Chondrocyte (in vitro differentiated cells): ENCODE data around the gene GHITM. TPM values are rescaled to one million over a fixed set of nuclear protein-coding genes. Genes with fewer than 3 reads are reported as not detected.
"Not testable (repeated sequence)": the region's sequence is repeated elsewhere in the genome, so short reads cannot be mapped to it uniquely, and the experiment has no call there.

ENCODE experiments used
- DNase-seq: peaks from one replicate; pipeline ENCODE4 v3.0.0; 2021; ENCODE audit warnings: mixed read lengths, low spot score
- H3K27ac Mint-ChIP-seq: one replicate; pipeline ENCODE4 v1.8.0; 2021; ENCODE audit warnings: mild to moderate bottlenecking, moderate library complexity, mixed read lengths; ENCODE audit not compliant: unreplicated experiment
- H3K27me3 Mint-ChIP-seq: 2 replicates; pipeline ENCODE4 v1.8.0; 2021; ENCODE audit warnings: low read depth, mixed read lengths
- H3K36me3 Mint-ChIP-seq: 2 replicates; pipeline ENCODE4 v1.8.0; 2021; ENCODE audit warnings: low read depth, mixed read lengths
- H3K4me1 Mint-ChIP-seq: 2 replicates; pipeline ENCODE4 v1.8.0; 2021; ENCODE audit warnings: low read depth, mild to moderate bottlenecking, mixed read lengths
- H3K4me3 Mint-ChIP-seq: one replicate; pipeline ENCODE4 v1.8.0; 2021; ENCODE audit warnings: mild to moderate bottlenecking, moderate library complexity, mixed read lengths; ENCODE audit not compliant: unreplicated experiment
- H3K9me3 Mint-ChIP-seq: 2 replicates; pipeline ENCODE4 v1.8.0; 2021; ENCODE audit warnings: low read depth, mixed read lengths
- CTCF ChIP-seq: fragments of 200-600 bp; sonication (generic); IDR thresholded peaks from 2 replicates; pipeline ENCODE4 v1.5.0; 2021; ENCODE audit warnings: antibody characterized with exemption, mild to moderate bottlenecking, moderate library complexity
- total RNA-seq: library from RNA; stranded (reverse); gene quantifications from 3 replicates; pipeline ENCODE4 v1.2.1, GENCODE V29; 2021

GHITM gene
- total RNA-seq, 1 donor from 2014 or later = 114 TPM

GRCh38 chr10:84177541-84178141 lies 38.3 kb downstream of the GHITM start:
- no peak for DNase-seq
- Mint-ChIP-seq H3K27me3 (peaks cover 3% of the 10 kb centered on the region), H3K36me3 (no peaks in the 10 kb centered on the region), H3K27ac (no peak overlapping the region), H3K9me3 (no peaks in the 10 kb centered on the region), H3K4me3 (no peak overlapping the region), H3K4me1 (no peaks in the 10 kb centered on the region)
- TF ChIP-seq CTCF = no peak

- H3K27ac Mint-ChIP-seq = no peak overlapping the region
- TF ChIP-seq CTCF = no peak
- no peak for DNase-seq
- H3K36me3 Mint-ChIP-seq = no peaks in the 10 kb centered on the region
- H3K27me3 Mint-ChIP-seq = peaks cover 4% of the 10 kb centered on the region
- no peak overlapping the region for H3K4me3 Mint-ChIP-seq
- no peaks in the 10 kb centered on the region for H3K4me1 Mint-ChIP-seq
- no peaks in the 10 kb centered on the region for H3K9me3 Mint-ChIP-seq
Observed at GRCh38 chr10:84178160-84178609, 38.9 kb downstream of the GHITM start.

- Mint-ChIP-seq H3K4me3 (no peak overlapping the region), H3K36me3 (no peaks in the 10 kb centered on the region)
- DNase-seq = no peak
Observed at GRCh38 chr10:84179059-84179710, 39.9 kb downstream of the GHITM start.

GRCh38 chr10:84180386-84180785 lies 41.1 kb downstream of the GHITM start:
- H3K4me1 Mint-ChIP-seq, DNase-seq, H3K4me3 Mint-ChIP-seq, H3K36me3 Mint-ChIP-seq, H3K27ac Mint-ChIP-seq, H3K27me3 Mint-ChIP-seq, H3K9me3 Mint-ChIP-seq: not testable (repeated sequence)

More at GRCh38 chr10:84179059-84179710, 39.9 kb downstream of the GHITM start:
- Mint-ChIP-seq H3K27me3 (peaks cover 4% of the 10 kb centered on the region), H3K9me3 (no peaks in the 10 kb centered on the region), H3K27ac (no peak overlapping the region), H3K4me1 (no peaks in the 10 kb centered on the region)
- TF ChIP-seq CTCF = no peak

GRCh38 chr10:84181631-84182030 lies 42.3 kb downstream of the GHITM start:
- Mint-ChIP-seq H3K27me3 (peaks cover 7% of the 10 kb centered on the region), H3K36me3 (no peaks in the 10 kb centered on the region), H3K9me3 (no peaks in the 10 kb centered on the region), H3K4me1 (no peaks in the 10 kb centered on the region), H3K4me3 (no peak overlapping the region), H3K27ac (no peak overlapping the region)
- no peak for TF ChIP-seq CTCF
- DNase-seq = no peak

- no peak for DNase-seq
- H3K4me1 Mint-ChIP-seq = no peaks in the 10 kb centered on the region
- no peaks in the 10 kb centered on the region for H3K9me3 Mint-ChIP-seq
- no peaks in the 10 kb centered on the region for H3K36me3 Mint-ChIP-seq
- H3K27me3 Mint-ChIP-seq = peaks cover 11% of the 10 kb centered on the region
- no peak for TF ChIP-seq CTCF
- H3K27ac Mint-ChIP-seq = no peak overlapping the region
- no peak overlapping the region for H3K4me3 Mint-ChIP-seq
Observed at GRCh38 chr10:84184517-84184916, 45.2 kb downstream of the GHITM start.
